GM18519 (cell line): ENCODE measurements around the gene NOL9.
"Not testable (repeated sequence)": the region's sequence is repeated elsewhere in the genome, so short reads cannot be mapped to it uniquely, and the experiment has no call there.

Experiments used
- ATAC-seq: cut with Tn5 transposase; IDR thresholded peaks from one replicate; pipeline ENCODE4 v1.9.1; 2021; ENCODE audit warnings: mild to moderate bottlenecking, moderate library complexity; ENCODE audit not compliant: unreplicated experiment, low FRiP score

The NOL9 gene

GRCh38 chr1:6506210-6507036 lies 47.9 kb downstream of the NOL9 start:
- ATAC-seq = no peak

GRCh38 chr1:6505367-6506209 lies 48.7 kb downstream of the NOL9 start:
- no peak for ATAC-seq

GRCh38 chr1:6504887-6505286 lies 49.4 kb downstream of the NOL9 start:
- ATAC-seq = no peak

- no peak for ATAC-seq
Measured at GRCh38 chr1:6503884-6504602, 50.3 kb downstream of the NOL9 start.

- ATAC-seq = no peak
Measured at GRCh38 chr1:6502000-6502891, 52.1 kb downstream of the NOL9 start.

GRCh38 chr1:6501279-6501813 lies 53.0 kb downstream of the NOL9 start:
- no peak for ATAC-seq

- ATAC-seq = no peak
Measured at GRCh38 chr1:6500544-6501278, 53.6 kb downstream of the NOL9 start.

GRCh38 chr1:6499296-6499695 lies 55.0 kb downstream of the NOL9 start:
- no peak for ATAC-seq

GRCh38 chr1:6498576-6499111 lies 55.7 kb downstream of the NOL9 start:
- no peak for ATAC-seq

GRCh38 chr1:6497867-6498575 lies 56.3 kb downstream of the NOL9 start:
- no peak for ATAC-seq

GRCh38 chr1:6497215-6497866 lies 57.0 kb downstream of the NOL9 start:
- ATAC-seq = no peak

GRCh38 chr1:6496890-6497214 lies 57.5 kb downstream of the NOL9 start:
- no peak for ATAC-seq

- ATAC-seq = no peak
Measured at GRCh38 chr1:6496365-6496721, 58.0 kb downstream of the NOL9 start.

- no peak for ATAC-seq
Measured at GRCh38 chr1:6495540-6496364, 58.6 kb downstream of the NOL9 start.

GRCh38 chr1:6495041-6495441 lies 59.3 kb downstream of the NOL9 start:
- ATAC-seq = no peak

- no peak for ATAC-seq
Measured at GRCh38 chr1:6494627-6495026, 59.7 kb downstream of the NOL9 start.

GRCh38 chr1:6493834-6494223 lies 60.5 kb downstream of the NOL9 start:
- ATAC-seq = not testable (repeated sequence)
